HFFc6 (cell line): Measurements from ENCODE around the gene ANP32D. TPM values are rescaled to one million over a fixed set of nuclear protein-coding genes. Genes with fewer than 3 reads are reported as not detected.
"Not testable (repeated sequence)": the region's sequence is repeated elsewhere in the genome, so short reads cannot be mapped to it uniquely, and the experiment has no call there.

Source experiments
- DNase-seq: peaks from one replicate; pipeline ENCODE4 v3.0.0-alpha.2; 2018
- H3K27ac Mint-ChIP-seq: 2 replicates; pipeline ENCODE4 v1.8.0; 2020; ENCODE audit warnings: mild to moderate bottlenecking, mixed read lengths
- H3K27me3 Mint-ChIP-seq: 2 replicates; pipeline ENCODE4 v1.8.0; 2021; ENCODE audit warnings: mild to moderate bottlenecking, moderate library complexity, mixed read lengths; ENCODE audit not compliant: insufficient read depth
- H3K36me3 Mint-ChIP-seq: 2 replicates; pipeline ENCODE4 v1.8.0; 2021; ENCODE audit warnings: low read depth, mixed read lengths
- H3K4me1 Mint-ChIP-seq: 2 replicates; pipeline ENCODE4 v1.8.0; 2020; ENCODE audit warnings: low read depth, mixed read lengths
- H3K4me3 Mint-ChIP-seq: 2 replicates; pipeline ENCODE4 v1.8.0; 2020; ENCODE audit warnings: mild to moderate bottlenecking, moderate library complexity, mixed read lengths
- H3K9me3 Mint-ChIP-seq: 2 replicates; pipeline ENCODE4 v1.8.0; 2020; ENCODE audit warnings: mild to moderate bottlenecking, mixed read lengths
- total RNA-seq, 6 experiments: library from RNA; stranded (reverse); fragmentation: NEBNext Ultra II Directional; extraction: Animal tissue kit (Norgen Biotek cat#: 25700); gene quantifications; 2 replicates in 1 of 6; 3 replicates in 5 of 6; pipeline ENCODE4 v1.2.3, GENCODE V29; 2021
- TF ChIP-seq, protein P1 (sequence below): fragments of 200-600 bp; sonication (generic); IDR thresholded peaks from 2 replicates; pipeline ENCODE4 v1.5.0; 2021; ENCODE audit warnings: antibody characterized with exemption, mild to moderate bottlenecking

Gene ANP32D
- total RNA-seq, 6 experiments from 2014 or later, result not detected

DNA sequence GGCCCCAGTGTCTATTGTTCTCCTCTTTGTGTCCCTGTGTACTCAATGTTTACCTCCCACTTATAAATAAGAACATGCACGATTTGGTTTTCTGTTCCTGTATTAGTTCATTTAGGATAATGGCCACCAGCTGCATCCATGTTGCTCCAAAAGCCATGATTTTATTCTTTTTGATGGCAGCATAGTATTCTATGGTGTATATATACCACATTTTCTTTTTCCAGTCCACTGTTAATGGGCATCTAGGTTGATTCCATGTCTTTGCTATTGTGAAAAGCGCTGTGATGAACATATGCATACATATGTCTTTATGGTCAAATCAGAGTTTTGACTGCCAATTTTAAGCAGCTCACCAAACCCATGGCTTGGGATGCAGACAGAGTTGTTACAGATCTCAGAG is 17.2 kb upstream of the ANP32D start:
- no peaks in the 10 kb centered on the region for H3K9me3 Mint-ChIP-seq
- TF ChIP-seq, protein P1, sequence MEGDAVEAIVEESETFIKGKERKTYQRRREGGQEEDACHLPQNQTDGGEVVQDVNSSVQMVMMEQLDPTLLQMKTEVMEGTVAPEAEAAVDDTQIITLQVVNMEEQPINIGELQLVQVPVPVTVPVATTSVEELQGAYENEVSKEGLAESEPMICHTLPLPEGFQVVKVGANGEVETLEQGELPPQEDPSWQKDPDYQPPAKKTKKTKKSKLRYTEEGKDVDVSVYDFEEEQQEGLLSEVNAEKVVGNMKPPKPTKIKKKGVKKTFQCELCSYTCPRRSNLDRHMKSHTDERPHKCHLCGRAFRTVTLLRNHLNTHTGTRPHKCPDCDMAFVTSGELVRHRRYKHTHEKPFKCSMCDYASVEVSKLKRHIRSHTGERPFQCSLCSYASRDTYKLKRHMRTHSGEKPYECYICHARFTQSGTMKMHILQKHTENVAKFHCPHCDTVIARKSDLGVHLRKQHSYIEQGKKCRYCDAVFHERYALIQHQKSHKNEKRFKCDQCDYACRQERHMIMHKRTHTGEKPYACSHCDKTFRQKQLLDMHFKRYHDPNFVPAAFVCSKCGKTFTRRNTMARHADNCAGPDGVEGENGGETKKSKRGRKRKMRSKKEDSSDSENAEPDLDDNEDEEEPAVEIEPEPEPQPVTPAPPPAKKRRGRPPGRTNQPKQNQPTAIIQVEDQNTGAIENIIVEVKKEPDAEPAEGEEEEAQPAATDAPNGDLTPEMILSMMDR, result no peak
- H3K4me3 Mint-ChIP-seq, result no peak overlapping the region
- DNase-seq, result no peak
- no peaks in the 10 kb centered on the region for H3K36me3 Mint-ChIP-seq
- no peak overlapping the region for H3K27ac Mint-ChIP-seq
- H3K4me1 Mint-ChIP-seq, result no peaks in the 10 kb centered on the region
- H3K27me3 Mint-ChIP-seq, result peaks cover 11% of the 10 kb centered on the region

DNA sequence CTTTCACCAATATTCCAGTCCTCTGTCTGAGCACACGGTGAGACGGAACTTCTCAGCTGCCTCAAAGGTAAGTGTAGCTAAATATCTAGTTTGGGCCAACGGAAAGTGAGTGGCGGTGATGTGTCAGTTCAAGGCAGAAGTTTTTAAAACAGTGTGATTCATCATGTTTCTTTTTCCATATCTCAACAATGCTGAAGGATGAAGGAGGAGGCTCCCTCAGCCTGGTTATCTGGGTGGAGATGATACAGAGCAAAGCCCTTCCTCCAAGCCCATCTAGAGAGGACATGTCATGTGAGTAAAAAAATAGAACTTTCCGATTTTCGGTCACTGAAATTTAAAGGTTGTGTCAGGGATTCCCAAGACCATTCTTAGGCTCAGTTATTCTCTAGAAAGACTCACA is 13.1 kb upstream of the ANP32D start:
- no peaks in the 10 kb centered on the region for H3K9me3 Mint-ChIP-seq
- H3K4me1 Mint-ChIP-seq, result no peaks in the 10 kb centered on the region
- H3K36me3 Mint-ChIP-seq, result no peaks in the 10 kb centered on the region
- DNase-seq, result no peak
- no peak overlapping the region for H3K27ac Mint-ChIP-seq
- TF ChIP-seq, protein P1, result no peak
- no peak overlapping the region for H3K4me3 Mint-ChIP-seq
- peaks cover 11% of the 10 kb centered on the region; the same call in 1 of the 2 replicates for H3K27me3 Mint-ChIP-seq

DNA sequence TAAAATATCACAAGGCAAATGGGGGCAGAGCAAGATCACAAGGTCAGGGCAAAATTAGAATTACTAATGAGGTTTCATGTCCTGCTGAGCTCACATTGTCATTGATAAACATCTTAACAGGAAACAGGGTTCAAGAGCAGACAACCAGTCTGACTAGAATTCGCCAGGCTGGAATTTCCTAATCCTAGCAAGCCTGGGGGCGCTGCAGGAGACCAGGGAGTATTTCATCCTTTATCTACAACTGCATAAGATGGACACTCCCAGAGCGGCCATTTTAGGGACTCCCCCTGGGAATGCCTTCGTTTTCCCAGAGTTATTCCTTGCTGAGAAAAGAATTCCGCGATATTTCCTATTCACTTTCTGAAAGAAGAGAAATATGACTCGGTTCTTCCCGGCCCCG is 3.3 kb upstream of the ANP32D start:
- not testable (repeated sequence) for H3K27ac Mint-ChIP-seq, DNase-seq, H3K36me3 Mint-ChIP-seq, H3K4me3 Mint-ChIP-seq, H3K4me1 Mint-ChIP-seq
- peaks cover 37% of the 10 kb centered on the region for H3K9me3 Mint-ChIP-seq
- peaks cover 11% of the 10 kb centered on the region for H3K27me3 Mint-ChIP-seq

DNA sequence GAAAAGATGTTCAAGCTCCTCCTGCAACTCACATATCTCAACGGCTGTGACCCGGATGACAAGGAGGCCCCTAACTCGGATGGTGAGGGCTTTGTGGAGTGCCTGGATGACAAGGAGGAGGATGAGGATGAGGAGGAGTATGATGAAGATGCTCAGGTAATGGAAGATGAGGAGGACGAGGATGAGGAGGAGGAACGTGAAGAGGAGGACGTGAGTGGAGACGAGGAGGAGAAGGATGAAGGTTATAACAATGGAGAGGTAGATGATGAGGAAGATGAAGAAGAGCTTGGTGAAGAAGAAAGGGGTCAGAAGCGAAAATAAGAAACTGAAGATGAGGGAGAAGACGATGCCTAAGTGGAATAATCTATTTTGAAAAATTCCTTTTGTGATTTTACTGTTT is 702 bp downstream of the ANP32D start:
- peaks cover 33% of the 10 kb centered on the region for H3K9me3 Mint-ChIP-seq
- H3K4me1 Mint-ChIP-seq, result no peaks in the 10 kb centered on the region
- peaks cover 4% of the 10 kb centered on the region; the same call in 1 of the 2 replicates for H3K36me3 Mint-ChIP-seq
- TF ChIP-seq, protein P1, result no peak
- H3K27ac Mint-ChIP-seq, result no peak overlapping the region
- H3K27me3 Mint-ChIP-seq, result peaks cover 15% of the 10 kb centered on the region
- DNase-seq, result no peak
- no peak overlapping the region for H3K4me3 Mint-ChIP-seq

DNA sequence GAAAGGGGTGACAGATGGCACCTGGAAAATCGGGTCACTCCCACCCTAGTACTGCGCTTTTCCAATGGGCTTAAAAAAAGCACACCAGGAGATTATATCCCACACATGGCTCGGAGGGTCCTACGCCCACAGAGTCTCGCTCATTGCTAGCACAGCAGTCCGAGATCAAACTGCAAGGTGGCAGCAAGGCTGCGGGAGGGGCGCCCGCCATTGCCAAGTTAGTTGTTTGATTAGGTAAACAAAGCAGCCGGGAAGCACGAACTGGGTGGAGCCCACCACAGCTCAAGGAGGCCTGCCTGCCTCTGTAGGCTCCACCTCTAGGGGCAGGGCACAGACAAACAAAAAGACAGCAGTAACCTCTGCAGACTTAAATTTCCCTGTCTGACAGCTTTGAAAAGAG is 2.1 kb downstream of the ANP32D start:
- not testable (repeated sequence) for H3K4me3 Mint-ChIP-seq, H3K36me3 Mint-ChIP-seq, H3K27me3 Mint-ChIP-seq, H3K4me1 Mint-ChIP-seq, H3K27ac Mint-ChIP-seq, DNase-seq
- peaks cover 20% of the 10 kb centered on the region; the same call in 1 of the 2 replicates for H3K9me3 Mint-ChIP-seq

DNA sequence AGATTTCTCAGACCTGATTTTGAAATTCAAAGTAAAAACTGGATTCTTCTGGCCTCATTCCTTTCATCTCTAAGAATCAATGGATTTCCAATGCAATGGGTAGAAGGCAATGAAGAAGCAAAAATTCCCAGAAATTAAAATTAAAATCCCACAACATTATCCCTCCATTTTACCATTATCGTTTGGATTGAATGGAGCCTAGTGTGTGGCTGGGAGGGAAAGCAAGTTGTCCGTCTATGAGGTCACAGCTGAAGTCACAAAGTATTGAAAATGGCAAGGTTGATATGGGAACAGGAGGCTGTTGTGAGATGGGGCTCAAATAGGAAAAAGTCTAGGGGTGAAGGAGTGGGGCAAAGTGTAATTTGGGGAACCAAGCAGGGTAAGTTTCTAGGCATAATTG is 9.8 kb downstream of the ANP32D start, which contains the start of gene C12orf54:
TSS of gene C12orf54 (plus strand) at position 301 of the 400 bp plus-strand sequence. CDS start 799 bp downstream, outside the sequence.
- no peak within 1 kb of the TSS for H3K27ac Mint-ChIP-seq
- TF ChIP-seq, protein P1, result no peak
- peaks cover 12% of the 10 kb centered on the region for H3K27me3 Mint-ChIP-seq
- DNase-seq, result no peak
- H3K4me3 Mint-ChIP-seq, result no peak within 1 kb of the TSS
- no peaks in the 10 kb centered on the region for H3K9me3 Mint-ChIP-seq
- no peaks in the 10 kb centered on the region for H3K36me3 Mint-ChIP-seq
- H3K4me1 Mint-ChIP-seq, result no peaks in the 10 kb centered on the region

DNA sequence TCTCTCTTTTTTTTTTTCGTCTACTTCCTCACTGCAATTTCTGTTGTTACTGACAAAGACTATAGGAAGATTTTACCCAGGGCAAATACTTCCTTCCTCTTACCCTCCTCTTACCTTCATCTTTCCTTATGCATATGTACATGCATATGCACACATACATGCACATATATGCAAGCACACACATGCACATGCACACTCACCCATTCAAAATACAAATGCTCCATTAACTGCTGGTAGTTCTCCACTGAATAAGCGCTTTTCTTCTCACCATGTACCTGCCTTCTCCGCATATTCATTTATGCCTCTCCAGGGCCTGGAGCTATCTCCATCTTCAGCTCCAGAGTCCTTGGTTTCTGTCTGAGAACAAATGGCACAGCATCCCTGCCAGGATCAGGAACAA is 10.6 kb downstream of the ANP32D start:
- DNase-seq, result no peak
- H3K27me3 Mint-ChIP-seq, result peaks cover 14% of the 10 kb centered on the region
- H3K27ac Mint-ChIP-seq, result no peak overlapping the region
- H3K36me3 Mint-ChIP-seq, result no peaks in the 10 kb centered on the region
- H3K4me1 Mint-ChIP-seq, result no peaks in the 10 kb centered on the region
- H3K9me3 Mint-ChIP-seq, result no peaks in the 10 kb centered on the region
- no peak overlapping the region for H3K4me3 Mint-ChIP-seq
- TF ChIP-seq, protein P1, result no peak
